NB4 (cell line): ENCODE data around the gene HOXC4.
A peak's percentile ranks its signal among the peaks of the same experiment; 100 is the strongest.

ENCODE experiments used
- DNase-seq: peaks from one replicate; pipeline ENCODE4 v3.0.0; 2010; ENCODE audit warnings: low read depth
- H3K4me3 ChIP-seq: one replicate; pipeline ENCODE4 v1.5.1; 2011; ENCODE audit warnings: mild to moderate bottlenecking, low read depth, low read length, moderate library complexity
- MAX ChIP-seq: IDR thresholded peaks from 2 replicates; pipeline ENCODE4 v1.6.1; 2011; ENCODE audit warnings: low read depth, low read length
- MYC ChIP-seq: IDR thresholded peaks from 2 replicates; pipeline ENCODE4 v1.6.1; 2011; ENCODE audit warnings: low read depth, low read length
- POLR2A ChIP-seq: IDR thresholded peaks from 2 replicates; pipeline ENCODE4 v1.6.1; 2011; ENCODE audit warnings: mild to moderate bottlenecking; ENCODE audit not compliant: insufficient read length; ENCODE audit errors: extremely low read depth
- TF ChIP-seq, protein P1 (sequence below): IDR thresholded peaks from one replicate; pipeline ENCODE4 v1.5.1; 2012; ENCODE audit warnings: low read depth, low read length

The HOXC4 gene

DNA sequence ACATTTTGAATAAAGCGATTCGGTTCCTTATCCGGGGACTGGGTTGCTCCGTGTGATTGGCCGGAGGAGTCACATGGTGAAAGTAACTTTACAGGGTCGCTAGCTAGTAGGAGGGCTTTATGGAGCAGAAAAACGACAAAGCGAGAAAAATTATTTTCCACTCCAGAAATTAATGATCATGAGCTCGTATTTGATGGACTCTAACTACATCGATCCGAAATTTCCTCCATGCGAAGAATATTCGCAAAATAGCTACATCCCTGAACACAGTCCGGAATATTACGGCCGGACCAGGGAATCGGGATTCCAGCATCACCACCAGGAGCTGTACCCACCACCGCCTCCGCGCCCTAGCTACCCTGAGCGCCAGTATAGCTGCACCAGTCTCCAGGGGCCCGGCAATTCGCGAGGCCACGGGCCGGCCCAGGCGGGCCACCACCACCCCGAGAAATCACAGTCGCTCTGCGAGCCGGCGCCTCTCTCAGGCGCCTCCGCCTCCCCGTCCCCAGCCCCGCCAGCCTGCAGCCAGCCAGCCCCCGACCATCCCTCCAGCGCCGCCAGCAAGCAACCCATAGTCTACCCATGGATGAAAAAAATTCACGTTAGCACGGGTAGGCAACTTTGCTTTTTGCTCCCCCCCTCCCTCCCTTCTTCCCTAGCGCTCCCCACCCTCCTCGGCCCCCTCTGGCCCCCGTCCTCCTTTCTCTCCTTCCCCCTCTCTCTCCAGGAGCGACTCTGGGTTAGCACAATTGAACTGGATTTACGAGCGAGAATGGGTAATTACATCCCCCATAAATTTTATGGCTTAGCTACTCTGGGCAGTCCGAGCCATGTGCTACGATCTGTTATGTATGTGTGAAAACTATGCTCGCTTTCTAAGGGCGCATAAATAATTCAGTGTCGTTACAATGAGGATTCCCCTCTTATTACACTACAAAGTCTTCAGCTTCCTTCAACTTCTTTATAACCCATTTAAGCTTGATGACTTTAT lies at the start of gene HOXC4:
Gene HOXC4, plus strand, starts transcription at position 85 of the 991 bp plus-strand sequence. Its CDS starts 88 bp downstream, at position 173.
- DNase-seq: no peak

GRCh38 chr12:54004063-54004840 lies 49.4 kb upstream of the HOXC4 start:
- H3K4me3 ChIP-seq: no peak overlapping the region
- DNase-seq: peak; percentile 31
- TF ChIP-seq MAX (no peak), POLR2A (no peak), MYC (no peak)
- TF ChIP-seq, protein P1, sequence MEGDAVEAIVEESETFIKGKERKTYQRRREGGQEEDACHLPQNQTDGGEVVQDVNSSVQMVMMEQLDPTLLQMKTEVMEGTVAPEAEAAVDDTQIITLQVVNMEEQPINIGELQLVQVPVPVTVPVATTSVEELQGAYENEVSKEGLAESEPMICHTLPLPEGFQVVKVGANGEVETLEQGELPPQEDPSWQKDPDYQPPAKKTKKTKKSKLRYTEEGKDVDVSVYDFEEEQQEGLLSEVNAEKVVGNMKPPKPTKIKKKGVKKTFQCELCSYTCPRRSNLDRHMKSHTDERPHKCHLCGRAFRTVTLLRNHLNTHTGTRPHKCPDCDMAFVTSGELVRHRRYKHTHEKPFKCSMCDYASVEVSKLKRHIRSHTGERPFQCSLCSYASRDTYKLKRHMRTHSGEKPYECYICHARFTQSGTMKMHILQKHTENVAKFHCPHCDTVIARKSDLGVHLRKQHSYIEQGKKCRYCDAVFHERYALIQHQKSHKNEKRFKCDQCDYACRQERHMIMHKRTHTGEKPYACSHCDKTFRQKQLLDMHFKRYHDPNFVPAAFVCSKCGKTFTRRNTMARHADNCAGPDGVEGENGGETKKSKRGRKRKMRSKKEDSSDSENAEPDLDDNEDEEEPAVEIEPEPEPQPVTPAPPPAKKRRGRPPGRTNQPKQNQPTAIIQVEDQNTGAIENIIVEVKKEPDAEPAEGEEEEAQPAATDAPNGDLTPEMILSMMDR: no peak

More for the DNA sequence above, at the start of gene HOXC4:
- TF ChIP-seq MYC: no peak
- TF ChIP-seq, protein P1: no peak
- no peak for TF ChIP-seq MAX
- TF ChIP-seq POLR2A: no peak
- no peak within 1 kb of the TSS for H3K4me3 ChIP-seq

DNA sequence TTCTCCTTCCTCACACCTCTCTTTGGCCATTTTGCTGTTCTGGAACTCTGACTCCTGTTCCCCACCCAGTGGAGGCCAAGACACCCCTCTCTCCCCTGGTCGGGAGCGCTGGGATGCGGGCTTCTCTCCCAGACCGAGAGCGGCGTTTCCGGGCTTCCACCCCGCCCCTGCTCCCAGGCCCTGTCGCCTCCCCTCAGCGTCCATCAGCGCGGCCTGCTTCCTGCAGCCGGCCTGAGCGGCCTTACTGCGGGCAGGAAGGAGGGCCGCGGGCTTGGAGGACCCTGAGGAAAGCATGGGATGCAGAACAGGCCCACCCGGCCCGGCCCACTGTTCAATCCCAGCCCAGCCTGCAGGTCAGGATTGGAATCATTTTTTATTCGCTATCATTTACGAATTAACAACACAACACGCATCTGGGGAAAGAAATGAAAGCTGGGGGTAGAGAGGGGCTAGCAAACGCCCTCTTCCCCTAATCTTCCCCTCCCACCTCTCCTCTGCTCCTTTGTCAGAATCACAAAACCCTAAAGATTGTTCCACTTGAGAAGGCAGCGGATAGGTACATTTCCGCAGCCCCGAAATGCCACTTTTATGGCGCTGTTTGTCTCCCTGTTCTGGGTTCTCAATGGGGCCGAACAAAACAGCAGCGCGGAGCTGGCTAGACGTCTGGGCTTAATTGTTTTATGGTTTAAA lies 48.6 kb upstream of the HOXC4 start:
- no peak overlapping the region for H3K4me3 ChIP-seq
- no peak for TF ChIP-seq POLR2A
- TF ChIP-seq MYC: no peak
- TF ChIP-seq, protein P1: no peak
- no peak for TF ChIP-seq MAX
- no peak for DNase-seq

GRCh38 chr12:54005531-54005852 lies 48.1 kb upstream of the HOXC4 start:
- DNase-seq: no peak
- H3K4me3 ChIP-seq: no peak overlapping the region
- TF ChIP-seq MAX (no peak), MYC (no peak), POLR2A (no peak)
- TF ChIP-seq, protein P1: no peak

DNA sequence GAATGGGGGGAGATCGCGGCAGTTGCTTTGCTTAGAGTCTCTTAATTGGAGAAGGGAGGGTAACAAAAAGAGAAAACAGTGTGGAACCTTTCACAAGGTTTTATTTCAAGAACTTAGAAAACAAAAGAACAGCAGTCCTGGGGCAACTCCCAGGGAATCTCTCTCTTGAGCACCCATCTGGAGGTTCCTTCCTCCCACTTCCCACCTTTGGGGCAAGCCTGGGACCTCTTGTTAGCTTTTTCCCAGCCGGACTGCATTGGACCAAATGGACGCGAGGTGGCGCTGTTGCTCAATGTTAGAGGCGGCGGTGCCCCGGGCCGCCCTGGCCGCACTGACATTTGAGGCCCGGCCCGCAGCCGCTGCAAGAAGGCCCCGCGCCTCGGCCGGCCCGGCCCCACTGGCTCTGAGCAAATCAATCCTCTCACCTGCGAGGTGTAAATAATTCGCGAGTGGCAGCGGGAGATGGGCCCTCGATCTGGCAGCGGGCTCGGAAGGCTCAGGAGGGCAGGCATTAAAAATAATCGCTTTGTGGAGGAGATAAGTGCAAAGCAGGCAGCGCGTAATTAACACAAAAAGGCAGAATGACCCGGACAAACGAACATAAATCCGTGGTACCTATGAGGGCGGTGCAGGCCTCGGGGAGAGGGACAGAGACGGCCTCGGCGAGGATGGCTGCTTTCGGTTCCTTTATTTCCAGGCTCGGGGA lies 47.6 kb upstream of the HOXC4 start:
- peak; percentile 87 for DNase-seq
- H3K4me3 ChIP-seq: peak overlapping the region; percentile 21
- no peak for TF ChIP-seq MYC
- TF ChIP-seq, protein P1: peak; percentile 83
